GM18498 (cell line): ENCODE results near the gene SRRM1.
"Not testable (repeated sequence)": the region's sequence is repeated elsewhere in the genome, so short reads cannot be mapped to it uniquely, and the experiment has no call there.

Experiments
- ATAC-seq: cut with Tn5 transposase; IDR thresholded peaks from one replicate; pipeline ENCODE4 v1.9.1; 2021; ENCODE audit warnings: mild to moderate bottlenecking, moderate library complexity; ENCODE audit not compliant: unreplicated experiment

SRRM1 gene

GRCh38 chr1:24692351-24692980 is 49.4 kb downstream of the SRRM1 start:
- no peak for ATAC-seq

GRCh38 chr1:24693827-24694379 is 50.8 kb downstream of the SRRM1 start:
- no peak for ATAC-seq

- ATAC-seq: no peak
Observed at GRCh38 chr1:24694380-24694843, 51.3 kb downstream of the SRRM1 start.

- no peak for ATAC-seq
Observed at GRCh38 chr1:24695202-24695974, 52.3 kb downstream of the SRRM1 start.

GRCh38 chr1:24696041-24696755 is 53.1 kb downstream of the SRRM1 start:
- ATAC-seq: no peak

GRCh38 chr1:24696756-24697330 is 53.7 kb downstream of the SRRM1 start:
- ATAC-seq: no peak

- ATAC-seq: not testable (repeated sequence)
Observed at GRCh38 chr1:24697453-24698001, 54.4 kb downstream of the SRRM1 start.

- not testable (repeated sequence) for ATAC-seq
Observed at GRCh38 chr1:24698326-24698725, 55.2 kb downstream of the SRRM1 start.

- ATAC-seq: no peak
Observed at GRCh38 chr1:24699628-24700027, 56.5 kb downstream of the SRRM1 start.

- ATAC-seq: no peak
Observed at GRCh38 chr1:24702511-24703293, 59.6 kb downstream of the SRRM1 start.

GRCh38 chr1:24704411-24705259 is 61.5 kb downstream of the SRRM1 start:
- no peak for ATAC-seq

GRCh38 chr1:24705260-24706073 is 62.4 kb downstream of the SRRM1 start:
- no peak for ATAC-seq

GRCh38 chr1:24706074-24706389 is 62.9 kb downstream of the SRRM1 start:
- not testable (repeated sequence) for ATAC-seq

- ATAC-seq: no peak
Observed at GRCh38 chr1:24707687-24708086, 64.6 kb downstream of the SRRM1 start.

GRCh38 chr1:24708938-24709337 is 65.8 kb downstream of the SRRM1 start:
- ATAC-seq: no peak

GRCh38 chr1:24709791-24710441 is 66.8 kb downstream of the SRRM1 start:
- no peak for ATAC-seq

GRCh38 chr1:24711329-24711728 is 68.2 kb downstream of the SRRM1 start:
- ATAC-seq: no peak

- ATAC-seq: no peak
Observed at GRCh38 chr1:24713176-24713575, 70.1 kb downstream of the SRRM1 start.
